Measurements from ENCODE around the gene NUDT3. TPM values are rescaled to one million over a fixed set of nuclear protein-coding genes. Genes with fewer than 3 reads are reported as not detected.
"Not testable (repeated sequence)": the region's sequence is repeated elsewhere in the genome, so short reads cannot be mapped to it uniquely, and the experiment has no call there.

The NUDT3 gene
- polyA plus RNA-seq, 1 of the 3 experiments (the other 2 are of a cell fraction) = 11.9 TPM

- H3K9me2 ChIP-seq; H3F3A ChIP-seq (replicated peaks; ENCODE audit: insufficient read depth); H2AFZ ChIP-seq (ENCODE audit: low read depth); H3K9ac ChIP-seq; H4K20me1 ChIP-seq (ENCODE audit: insufficient read depth); H3K4me2 ChIP-seq; DNase-seq; POLR2A ChIA-PET; H3K4me1 ChIP-seq (ENCODE audit: control insufficient read depth in 1 of 2, insufficient read depth in 2 of 2, low read depth in 1 of 2, low read length in 1 of 2); H3K27me3 ChIP-seq (ENCODE audit: insufficient read depth); H3K9me3 ChIP-seq; H3K4me3 ChIP-seq (ENCODE audit: low read depth in 2 of 2, low read length in 1 of 2); H3K27ac ChIP-seq (ENCODE audit: low read depth in 2 of 2, low read length in 1 of 2): not testable (repeated sequence)
- WGBS (ENCODE audit: low lambda C conversion rate) = 98% methylated on average over 16 of the region's 16 CpGs
- Histone ChIP-seq H3K79me2 (ENCODE audit: insufficient read depth) (peaks cover 19% of the 10 kb centered on the region), H3K36me3 (replicated peaks in 1 of 2; ENCODE audit: control insufficient read depth in 1 of 2, insufficient read depth in 2 of 2, low read length in 1 of 2) (peaks cover 0 to 20% of the 10 kb centered on the region in 2 experiments)
- CTCF ChIA-PET = interaction anchor here (0.5 kb wide), 1 partner anchor 781 kb away, joined by 3 read pairs; no protein-coding TSS in a partner anchor
Observed at GRCh38 chr6:34327313-34328205, 64.9 kb downstream of the NUDT3 start.

- Histone ChIP-seq H3K4me1 (ENCODE audit: control insufficient read depth in 1 of 2, insufficient read depth in 2 of 2, low read depth in 1 of 2, low read length in 1 of 2) (no peaks in the 10 kb centered on the region), H3K9ac (no peak overlapping the region), H3K27ac (ENCODE audit: low read depth in 2 of 2, low read length in 1 of 2) (no peak overlapping the region), H3K9me2 (no peaks in the 10 kb centered on the region), H3K27me3 (ENCODE audit: insufficient read depth) (no peaks in the 10 kb centered on the region), H4K20me1 (ENCODE audit: insufficient read depth) (no peaks in the 10 kb centered on the region), H3K36me3 (replicated peaks in 1 of 2; ENCODE audit: control insufficient read depth in 1 of 2, insufficient read depth in 2 of 2, low read length in 1 of 2) (peaks cover 0 to 9% of the 10 kb centered on the region in 2 experiments), H3K4me2 (no peak overlapping the region), H3F3A (replicated peaks; ENCODE audit: insufficient read depth) (peaks cover 3% of the 10 kb centered on the region), H3K4me3 (ENCODE audit: low read depth in 2 of 2, low read length in 1 of 2) (no peak overlapping the region), H3K79me2 (ENCODE audit: insufficient read depth) (peaks cover 18% of the 10 kb centered on the region), H2AFZ (ENCODE audit: low read depth) (no peak overlapping the region), H3K9me3 (no peaks in the 10 kb centered on the region)
- TF ChIP-seq EP300 (IDR thresholded peaks at IDR 0.05; ENCODE audit: borderline replicate concordance in 1 of 2, low read depth in 1 of 2, low read length in 1 of 2) (no peak), SIN3A (IDR thresholded peaks at IDR 0.05; ENCODE audit: borderline replicate concordance, low read depth, low read length) (no peak), USF2 (IDR thresholded peaks at IDR 0.05; ENCODE audit: borderline replicate concordance, low read depth, low read length) (no peak), MXI1 (IDR thresholded peaks at IDR 0.05; ENCODE audit: low read depth, low read length) (no peak), FOSL2 (IDR thresholded peaks at IDR 0.05; ENCODE audit: borderline replicate concordance, low read depth) (no peak), TAF1 (IDR thresholded peaks at IDR 0.05; ENCODE audit: borderline replicate concordance, low read depth, low read length) (no peak), GATA2 (CRISPR knock-in tag; IDR thresholded peaks at IDR 0.05) (no peak)
- TF ChIP-seq, protein P1, sequence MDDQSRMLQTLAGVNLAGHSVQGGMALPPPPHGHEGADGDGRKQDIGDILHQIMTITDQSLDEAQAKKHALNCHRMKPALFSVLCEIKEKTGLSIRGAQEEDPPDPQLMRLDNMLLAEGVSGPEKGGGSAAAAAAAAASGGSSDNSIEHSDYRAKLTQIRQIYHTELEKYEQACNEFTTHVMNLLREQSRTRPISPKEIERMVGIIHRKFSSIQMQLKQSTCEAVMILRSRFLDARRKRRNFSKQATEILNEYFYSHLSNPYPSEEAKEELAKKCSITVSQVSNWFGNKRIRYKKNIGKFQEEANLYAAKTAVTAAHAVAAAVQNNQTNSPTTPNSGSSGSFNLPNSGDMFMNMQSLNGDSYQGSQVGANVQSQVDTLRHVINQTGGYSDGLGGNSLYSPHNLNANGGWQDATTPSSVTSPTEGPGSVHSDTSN (IDR thresholded peaks at IDR 0.05) = no peak
- ChIA-PET POLR2A (no interaction called here), CTCF (no interaction called here)
- 82% methylated on average over 4 of the region's 4 CpGs for WGBS (ENCODE audit: low lambda C conversion rate)
- DNase-seq = no peak
Observed at GRCh38 chr6:34325633-34326032, 66.8 kb downstream of the NUDT3 start.
